HepG2 (cell line): ENCODE measurements around the gene C14orf180.

ENCODE experiments used
- ELF1 ChIP-seq: sonication (generic); formaldehyde crosslinking; IDR thresholded peaks from 2 replicates; pipeline ENCODE4 v1.4.0; 2020; ENCODE audit warnings: missing genetic modification reagents
- ELF4 ChIP-seq: sonication (generic); formaldehyde crosslinking; IDR thresholded peaks from 2 replicates; pipeline ENCODE4 v1.5.0; 2020; ENCODE audit warnings: missing genetic modification reagents, mild to moderate bottlenecking, moderate library complexity, borderline replicate concordance
- MIXL1 ChIP-seq: IDR thresholded peaks from 2 replicates; pipeline ENCODE4 v1.6.1; 2016
- NFYB ChIP-seq: sonication (generic); formaldehyde crosslinking; IDR thresholded peaks from 2 replicates; pipeline ENCODE4 v1.4.0; 2020; ENCODE audit warnings: missing genetic modification reagents
- U2AF1 ChIP-seq: fragments of 200-400 bp; formaldehyde crosslinking; optimal IDR thresholded peaks from 2 replicates; pipeline ENCODE3; 2017; ENCODE audit warnings: mild to moderate bottlenecking, low read depth, low read length
- YY1 ChIP-seq: IDR thresholded peaks from 2 replicates; pipeline ENCODE4 v1.6.1; 2011; ENCODE audit warnings: low read length, low read depth, moderate library complexity, mild to moderate bottlenecking; ENCODE audit not compliant: insufficient read depth, insufficient replicate concordance
- ZFP37 ChIP-seq: sonication (generic); formaldehyde crosslinking; IDR thresholded peaks from 2 replicates; pipeline ENCODE4 v1.4.0; 2020; ENCODE audit warnings: missing genetic modification reagents, borderline replicate concordance
- TF ChIP-seq, protein P1 (sequence below): sonication (generic); formaldehyde crosslinking; IDR thresholded peaks from 2 replicates; pipeline ENCODE4 v1.5.0; 2020; ENCODE audit warnings: mild to moderate bottlenecking, missing genetic modification reagents, moderate library complexity
- TF ChIP-seq, protein P2 (sequence below): sonication (generic); formaldehyde crosslinking; IDR thresholded peaks from 2 replicates; pipeline ENCODE4 v1.8.1; 2023; ENCODE audit warnings: missing genetic modification reagents, inconsistent platforms, borderline replicate concordance
- TF ChIP-seq, protein P3 (sequence below): sonication (generic); formaldehyde crosslinking; IDR thresholded peaks from 2 replicates; pipeline ENCODE4 v1.5.0; 2020; ENCODE audit warnings: missing genetic modification reagents
- TF ChIP-seq, protein P4 (sequence below): sonication (generic); formaldehyde crosslinking; IDR thresholded peaks from 2 replicates; pipeline ENCODE4 v1.4.0; 2020; ENCODE audit warnings: missing genetic modification reagents

DNA sequence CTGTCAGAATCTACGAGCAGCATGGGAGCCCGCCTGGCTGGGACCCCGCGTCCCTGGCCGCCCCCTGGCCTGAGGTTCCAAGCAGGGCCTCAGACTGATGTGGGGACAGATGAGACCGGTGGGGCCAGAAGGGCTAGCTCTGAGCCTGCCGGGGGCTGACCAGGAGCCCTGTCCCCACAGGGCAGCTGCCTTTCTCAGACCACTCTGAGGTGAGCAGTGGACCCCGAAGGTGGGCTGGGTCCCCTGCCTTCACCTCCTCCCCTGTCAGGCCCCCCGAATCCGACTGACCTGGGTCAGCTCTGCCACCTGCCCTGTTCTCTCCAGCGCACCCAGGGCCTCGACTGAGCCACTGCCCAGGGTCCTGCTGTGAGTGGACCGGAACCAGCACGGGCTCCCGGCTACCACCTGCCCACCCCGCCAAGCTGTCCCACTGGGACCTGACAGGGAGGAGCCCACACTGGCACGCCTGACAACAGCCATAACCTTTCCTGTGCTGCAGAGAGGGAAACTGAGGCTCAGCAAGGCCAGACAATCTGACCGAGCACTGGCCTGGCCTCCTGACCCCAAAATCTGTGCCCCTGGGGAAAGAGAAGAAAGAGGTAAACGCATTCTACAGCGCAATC is 54.7 kb downstream of the C14orf180 start:
- TF ChIP-seq YY1 (no peak), NFYB (CRISPR knock-in tag) (no peak), ZFP37 (CRISPR knock-in tag) (no peak), ELF1 (no peak), ELF4 (CRISPR knock-in tag) (no peak), U2AF1 (no peak), MIXL1 (no peak)
- TF ChIP-seq, protein P1, sequence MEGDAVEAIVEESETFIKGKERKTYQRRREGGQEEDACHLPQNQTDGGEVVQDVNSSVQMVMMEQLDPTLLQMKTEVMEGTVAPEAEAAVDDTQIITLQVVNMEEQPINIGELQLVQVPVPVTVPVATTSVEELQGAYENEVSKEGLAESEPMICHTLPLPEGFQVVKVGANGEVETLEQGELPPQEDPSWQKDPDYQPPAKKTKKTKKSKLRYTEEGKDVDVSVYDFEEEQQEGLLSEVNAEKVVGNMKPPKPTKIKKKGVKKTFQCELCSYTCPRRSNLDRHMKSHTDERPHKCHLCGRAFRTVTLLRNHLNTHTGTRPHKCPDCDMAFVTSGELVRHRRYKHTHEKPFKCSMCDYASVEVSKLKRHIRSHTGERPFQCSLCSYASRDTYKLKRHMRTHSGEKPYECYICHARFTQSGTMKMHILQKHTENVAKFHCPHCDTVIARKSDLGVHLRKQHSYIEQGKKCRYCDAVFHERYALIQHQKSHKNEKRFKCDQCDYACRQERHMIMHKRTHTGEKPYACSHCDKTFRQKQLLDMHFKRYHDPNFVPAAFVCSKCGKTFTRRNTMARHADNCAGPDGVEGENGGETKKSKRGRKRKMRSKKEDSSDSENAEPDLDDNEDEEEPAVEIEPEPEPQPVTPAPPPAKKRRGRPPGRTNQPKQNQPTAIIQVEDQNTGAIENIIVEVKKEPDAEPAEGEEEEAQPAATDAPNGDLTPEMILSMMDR (CRISPR knock-in tag), result no peak
- TF ChIP-seq, protein P2, sequence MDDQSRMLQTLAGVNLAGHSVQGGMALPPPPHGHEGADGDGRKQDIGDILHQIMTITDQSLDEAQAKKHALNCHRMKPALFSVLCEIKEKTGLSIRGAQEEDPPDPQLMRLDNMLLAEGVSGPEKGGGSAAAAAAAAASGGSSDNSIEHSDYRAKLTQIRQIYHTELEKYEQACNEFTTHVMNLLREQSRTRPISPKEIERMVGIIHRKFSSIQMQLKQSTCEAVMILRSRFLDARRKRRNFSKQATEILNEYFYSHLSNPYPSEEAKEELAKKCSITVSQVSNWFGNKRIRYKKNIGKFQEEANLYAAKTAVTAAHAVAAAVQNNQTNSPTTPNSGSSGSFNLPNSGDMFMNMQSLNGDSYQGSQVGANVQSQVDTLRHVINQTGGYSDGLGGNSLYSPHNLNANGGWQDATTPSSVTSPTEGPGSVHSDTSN (CRISPR knock-in tag), result no peak
- TF ChIP-seq, protein P3, sequence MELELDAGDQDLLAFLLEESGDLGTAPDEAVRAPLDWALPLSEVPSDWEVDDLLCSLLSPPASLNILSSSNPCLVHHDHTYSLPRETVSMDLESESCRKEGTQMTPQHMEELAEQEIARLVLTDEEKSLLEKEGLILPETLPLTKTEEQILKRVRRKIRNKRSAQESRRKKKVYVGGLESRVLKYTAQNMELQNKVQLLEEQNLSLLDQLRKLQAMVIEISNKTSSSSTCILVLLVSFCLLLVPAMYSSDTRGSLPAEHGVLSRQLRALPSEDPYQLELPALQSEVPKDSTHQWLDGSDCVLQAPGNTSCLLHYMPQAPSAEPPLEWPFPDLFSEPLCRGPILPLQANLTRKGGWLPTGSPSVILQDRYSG, result no peak
- TF ChIP-seq, protein P4, sequence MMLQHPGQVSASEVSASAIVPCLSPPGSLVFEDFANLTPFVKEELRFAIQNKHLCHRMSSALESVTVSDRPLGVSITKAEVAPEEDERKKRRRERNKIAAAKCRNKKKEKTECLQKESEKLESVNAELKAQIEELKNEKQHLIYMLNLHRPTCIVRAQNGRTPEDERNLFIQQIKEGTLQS, result no peak
